ENCODE measurements around the gene BDH2. TPM values are rescaled to one million over a fixed set of nuclear protein-coding genes. Genes with fewer than 3 reads are reported as not detected.
A peak's percentile ranks its signal among the peaks of the same experiment; 100 is the strongest.

The BDH2 gene
- total RNA-seq, 1 donor from 2014 or later = 56.6 TPM

GRCh38 chr4:103105558-103106356 lies 6.1 kb upstream of the BDH2 start:
- H3K27ac ChIP-seq = no peak overlapping the region
- intact Hi-C loops (cut with DNase I) = no loop called here
- TF ChIP-seq, protein P1, sequence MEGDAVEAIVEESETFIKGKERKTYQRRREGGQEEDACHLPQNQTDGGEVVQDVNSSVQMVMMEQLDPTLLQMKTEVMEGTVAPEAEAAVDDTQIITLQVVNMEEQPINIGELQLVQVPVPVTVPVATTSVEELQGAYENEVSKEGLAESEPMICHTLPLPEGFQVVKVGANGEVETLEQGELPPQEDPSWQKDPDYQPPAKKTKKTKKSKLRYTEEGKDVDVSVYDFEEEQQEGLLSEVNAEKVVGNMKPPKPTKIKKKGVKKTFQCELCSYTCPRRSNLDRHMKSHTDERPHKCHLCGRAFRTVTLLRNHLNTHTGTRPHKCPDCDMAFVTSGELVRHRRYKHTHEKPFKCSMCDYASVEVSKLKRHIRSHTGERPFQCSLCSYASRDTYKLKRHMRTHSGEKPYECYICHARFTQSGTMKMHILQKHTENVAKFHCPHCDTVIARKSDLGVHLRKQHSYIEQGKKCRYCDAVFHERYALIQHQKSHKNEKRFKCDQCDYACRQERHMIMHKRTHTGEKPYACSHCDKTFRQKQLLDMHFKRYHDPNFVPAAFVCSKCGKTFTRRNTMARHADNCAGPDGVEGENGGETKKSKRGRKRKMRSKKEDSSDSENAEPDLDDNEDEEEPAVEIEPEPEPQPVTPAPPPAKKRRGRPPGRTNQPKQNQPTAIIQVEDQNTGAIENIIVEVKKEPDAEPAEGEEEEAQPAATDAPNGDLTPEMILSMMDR (IDR thresholded peaks at IDR 0.05) = no peak
- H3K4me1 ChIP-seq = no peaks in the 10 kb centered on the region
- no peaks in the 10 kb centered on the region for H3K9me3 ChIP-seq
- no peak for DNase-seq
- H3K4me3 ChIP-seq = no peak overlapping the region
- no peaks in the 10 kb centered on the region for H3K36me3 ChIP-seq
- no peaks in the 10 kb centered on the region for H3K27me3 ChIP-seq
- ATAC-seq = no peak

DNA sequence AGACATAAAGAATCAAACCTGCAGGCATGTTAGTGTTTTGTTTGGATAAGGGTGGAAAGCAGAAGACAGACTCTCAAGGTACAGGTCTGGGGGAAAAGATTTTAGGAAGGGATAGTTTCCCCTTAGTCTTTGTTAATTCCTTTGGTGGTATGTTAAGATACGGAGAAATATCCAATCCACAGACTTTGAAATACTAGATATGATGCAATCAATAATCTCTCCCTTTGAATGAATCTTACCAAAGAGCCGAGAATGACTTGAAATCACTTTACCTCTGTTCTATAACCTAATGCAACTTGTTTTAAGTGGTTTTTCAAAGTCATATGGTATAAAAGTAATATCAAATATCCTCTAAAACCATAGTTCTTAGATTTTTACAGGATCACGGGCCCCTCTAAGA lies 5.3 kb upstream of the BDH2 start:
- Histone ChIP-seq H3K4me3 (no peak overlapping the region), H3K36me3 (no peaks in the 10 kb centered on the region), H3K9me3 (no peaks in the 10 kb centered on the region), H3K27ac (no peak overlapping the region), H3K27me3 (no peaks in the 10 kb centered on the region), H3K4me1 (no peaks in the 10 kb centered on the region)
- TF ChIP-seq, protein P1 (IDR thresholded peaks at IDR 0.05) = no peak
- intact Hi-C loops (cut with DNase I) = no loop called here
- ATAC-seq (no peak), DNase-seq (no peak)

DNA sequence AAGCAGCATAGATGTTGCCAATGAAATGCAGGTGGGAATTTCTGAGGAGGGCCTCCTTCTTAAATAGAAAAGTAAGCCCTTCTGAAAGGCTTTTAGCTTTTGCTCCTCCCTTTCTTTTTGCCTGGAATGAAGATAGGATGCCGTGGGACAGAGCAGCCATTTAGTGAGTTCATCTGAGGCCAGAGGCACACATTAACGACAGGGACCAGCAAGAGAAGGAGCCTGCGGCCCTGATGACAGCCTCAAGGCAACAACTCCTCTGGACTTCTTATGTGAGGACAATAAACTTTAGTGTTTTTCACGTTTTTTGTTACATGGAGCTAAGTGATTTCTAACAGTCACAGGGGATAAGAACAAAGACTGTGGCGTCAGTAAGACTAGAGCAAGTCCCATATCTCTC lies 1.1 kb upstream of the BDH2 start:
- no peak overlapping the region for H3K4me3 ChIP-seq
- no peak for ATAC-seq
- no peaks in the 10 kb centered on the region for H3K27me3 ChIP-seq
- H3K27ac ChIP-seq = no peak overlapping the region
- TF ChIP-seq, protein P1 (IDR thresholded peaks at IDR 0.05) = no peak
- H3K4me1 ChIP-seq = peaks cover 17% of the 10 kb centered on the region
- H3K9me3 ChIP-seq = no peaks in the 10 kb centered on the region
- no peak for DNase-seq
- no peaks in the 10 kb centered on the region for H3K36me3 ChIP-seq
- intact Hi-C loops (cut with DNase I) = no loop called here

- H3K4me1 ChIP-seq = peaks cover 17% of the 10 kb centered on the region
- DNase-seq = no peak
- H3K27me3 ChIP-seq = no peaks in the 10 kb centered on the region
- peak overlapping the region; percentile 66 for H3K4me3 ChIP-seq
- TF ChIP-seq, protein P1 (IDR thresholded peaks at IDR 0.05) = no peak
- peaks cover 3% of the 10 kb centered on the region for H3K36me3 ChIP-seq
- peak overlapping the region; percentile 86 for H3K27ac ChIP-seq
- intact Hi-C loops (cut with DNase I) = loop anchor here (10.0 kb wide), 1 partner anchor 664 kb away; no protein-coding TSS in a partner anchor
- ATAC-seq = no peak
- H3K9me3 ChIP-seq = no peaks in the 10 kb centered on the region
Measured at GRCh38 chr4:103098756-103099440, 736 bp downstream of the BDH2 start.

GRCh38 chr4:103098341-103098740 lies 1.3 kb downstream of the BDH2 start:
- DNase-seq (no peak), ATAC-seq (no peak)
- no peaks in the 10 kb centered on the region for H3K27me3 ChIP-seq
- TF ChIP-seq, protein P1 (IDR thresholded peaks at IDR 0.05) = no peak
- H3K9me3 ChIP-seq = no peaks in the 10 kb centered on the region
- peaks cover 5% of the 10 kb centered on the region for H3K36me3 ChIP-seq
- H3K4me1 ChIP-seq = peaks cover 17% of the 10 kb centered on the region
- intact Hi-C loops (cut with DNase I) = loop anchor here (10.0 kb wide), 1 partner anchor 664 kb away; no protein-coding TSS in a partner anchor
- peak overlapping the region; percentile 15 for H3K27ac ChIP-seq
- peak overlapping the region; percentile 66 for H3K4me3 ChIP-seq

Data from upper lobe of right lung (tissue), 1 donor.